ENCODE measurements around the gene CD47.

GRCh38 chr3:108029466-108029865 is 61.4 kb downstream of the CD47 start:
- TF ChIP-seq USF2 (IDR thresholded peaks at IDR 0.05; ENCODE audit: borderline replicate concordance, low read depth, low read length) (no peak), SMC3 (IDR thresholded peaks at IDR 0.05; ENCODE audit: low read depth, low read length) (no peak), POLR2AphosphoS5 (IDR thresholded peaks at IDR 0.05; ENCODE audit: low read depth, low read length) (no peak), CTCF (IDR thresholded peaks at IDR 0.05) (no peak), SIN3A (IDR thresholded peaks at IDR 0.05; ENCODE audit: borderline replicate concordance, low read depth, low read length) (no peak), TCF12 (IDR thresholded peaks at IDR 0.05) (peak; percentile 29; the same call in 1 of the 2 replicates), MAX (IDR thresholded peaks at IDR 0.05; ENCODE audit: low read depth) (no peak), NRF1 (IDR thresholded peaks at IDR 0.05; ENCODE audit: low read depth, low read length) (no peak), TAF1 (IDR thresholded peaks at IDR 0.05; ENCODE audit: borderline replicate concordance, low read depth, low read length) (no peak), RCOR1 (IDR thresholded peaks at IDR 0.05; ENCODE audit: low read length) (no peak), RAD21 (IDR thresholded peaks at IDR 0.05; ENCODE audit: low read length) (no peak), YY1 (IDR thresholded peaks at IDR 0.05; ENCODE audit: low read depth) (no peak), USF1 (IDR thresholded peaks at IDR 0.05; ENCODE audit: borderline replicate concordance, low read depth) (no peak)

Measured in SK-N-SH (cell line).